Right cardiac atrium (tissue), 5 donors: ENCODE data around the gene DNAAF5. TPM values are rescaled to one million over a fixed set of nuclear protein-coding genes. Genes with fewer than 3 reads are reported as not detected.
A peak's percentile ranks its signal among the peaks of the same experiment; 100 is the strongest.

Experiments used
- ATAC-seq, 2 donors: fragments of 200-7000 bp; cut with Tn5 transposase; one replicate each; pipeline versions ENCODE4 v1.8.0 to v1.9.1; 2020; ENCODE audit warnings: moderate library complexity in 2 of 2, mild to moderate bottlenecking in 1 of 2
- DNase-seq, 3 donors: peaks; one replicate each; pipeline ENCODE4 v3.0.0-alpha.2; 2020
- H3K27ac ChIP-seq: one replicate; pipeline ENCODE4 v1.5.1; 2013; ENCODE audit warnings: mild to moderate bottlenecking, low read length, control low read depth, moderate library complexity
- H3K27me3 ChIP-seq: one replicate; pipeline ENCODE4 v1.6.1; 2013; ENCODE audit not compliant: control insufficient read depth, insufficient read depth
- H3K4me1 ChIP-seq: one replicate; pipeline ENCODE4 v1.6.1; 2013; ENCODE audit warnings: low read length; ENCODE audit not compliant: control insufficient read depth, insufficient read depth
- H3K4me3 ChIP-seq: one replicate; pipeline ENCODE4 v1.5.1; 2013; ENCODE audit warnings: low read length, control low read depth
- H3K9me3 ChIP-seq: one replicate; pipeline ENCODE4 v1.6.1; 2013; ENCODE audit warnings: low read length; ENCODE audit not compliant: control insufficient read depth
- WGBS: extraction: QIAGEN DNeasy Blood & Tissue Kit; methylation state at CpG from one replicate; pipeline ENCODE4 v1.1.7; 2013; 5-methylcytosine and 5-hydroxymethylcytosine counted together
- intact Hi-C, 4 donors: fragments of 100-400 bp; cut with DNase I; formaldehyde crosslinking; loops; one replicate each; pipeline versions ENCODE4 v1.11.0 to v1.14.0; 2022 to 2023
- polyA plus RNA-seq: library from polyadenylated mRNA; stranded (reverse); fragments of 200-250 nt; gene quantifications from one replicate; pipeline ENCODE4 v1.2.3, GENCODE V29; 2013
- total RNA-seq, 4 donors: library from RNA; stranded (reverse); fragmentation: NEBNext Ultra II Directional; extraction: Animal tissue kit (Norgen Biotek cat#: 25700); gene quantifications; one replicate each; pipeline ENCODE4 v1.2.1, GENCODE V29; 2021
- donor health status: healthy with polysubstance abuse.
- donor health status: DM: no; HTN: yes; CAD: no.
- donor health status: DM: no; HTN: no; CAD: no.
- donor health status: DM: no; HTN: yes; CAD: no; lungs with severe emphysema.
- donor health status: DM: yes; HTN: yes; CAD: no.

DNAAF5 gene
- total and polyA plus RNA-seq, 5 donors: 10.2 to 20.7 (median 15.8) TPM

DNA sequence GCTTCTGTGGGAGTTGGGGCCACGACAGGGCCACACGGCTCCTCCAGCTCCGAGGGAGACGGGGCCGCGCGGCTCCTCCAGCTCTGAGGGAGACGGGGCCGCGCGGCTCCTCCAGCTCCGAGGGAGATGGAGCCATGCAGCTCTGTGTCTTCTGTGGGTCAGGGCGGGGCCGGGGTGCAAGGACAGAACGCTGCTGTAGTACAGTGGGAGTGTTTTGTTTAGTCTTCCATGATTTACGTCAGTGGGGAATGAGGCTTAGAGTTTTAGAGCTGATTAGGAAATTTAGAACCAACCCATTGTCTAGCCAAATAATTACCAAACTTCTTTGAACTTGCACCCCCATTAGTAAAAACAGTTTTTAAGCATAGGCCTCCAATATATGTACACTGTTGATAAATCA lies 33.5 kb downstream of the DNAAF5 start:
- Histone ChIP-seq H3K4me3 (no peak overlapping the region), H3K27ac (no peak overlapping the region), H3K4me1 (no peaks in the 10 kb centered on the region), H3K27me3 (no peaks in the 10 kb centered on the region), H3K9me3 (no peaks in the 10 kb centered on the region)
- 95% methylated on average over 16 of the region's 16 CpGs for WGBS
- DNase-seq (peak; percentile 3 to 41 (median 8)), ATAC-seq (no peak)
- intact Hi-C loops: no loop called here

DNA sequence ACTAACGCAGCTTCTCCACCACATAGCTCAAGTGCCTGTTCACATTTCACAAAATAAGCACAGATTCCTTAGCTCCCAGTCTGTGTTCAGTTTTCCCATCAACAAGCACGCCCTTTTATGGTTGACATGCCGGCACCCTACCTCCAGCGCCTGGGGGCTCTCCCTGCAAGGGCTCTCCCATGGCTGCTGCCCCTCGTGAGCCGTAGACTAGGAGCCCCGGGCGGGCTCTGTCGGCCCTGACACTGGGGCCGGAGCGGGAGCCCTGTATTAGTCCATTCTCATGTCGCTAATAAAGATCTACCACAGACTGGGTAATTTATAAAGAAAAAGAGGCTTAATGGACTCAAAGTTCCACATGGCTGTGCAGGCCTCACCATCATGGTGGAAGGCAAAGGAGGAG lies 34.6 kb downstream of the DNAAF5 start:
- H3K27me3 ChIP-seq: no peaks in the 10 kb centered on the region
- no peaks in the 10 kb centered on the region for H3K4me1 ChIP-seq
- H3K4me3 ChIP-seq: no peak overlapping the region
- DNase-seq (peak in 1 of 3 donors; percentile 26), ATAC-seq (no peak)
- intact Hi-C loops: no loop called here
- no peak overlapping the region for H3K27ac ChIP-seq
- no peaks in the 10 kb centered on the region for H3K9me3 ChIP-seq
- WGBS: 93% methylated on average over 12 of the region's 12 CpGs

DNA sequence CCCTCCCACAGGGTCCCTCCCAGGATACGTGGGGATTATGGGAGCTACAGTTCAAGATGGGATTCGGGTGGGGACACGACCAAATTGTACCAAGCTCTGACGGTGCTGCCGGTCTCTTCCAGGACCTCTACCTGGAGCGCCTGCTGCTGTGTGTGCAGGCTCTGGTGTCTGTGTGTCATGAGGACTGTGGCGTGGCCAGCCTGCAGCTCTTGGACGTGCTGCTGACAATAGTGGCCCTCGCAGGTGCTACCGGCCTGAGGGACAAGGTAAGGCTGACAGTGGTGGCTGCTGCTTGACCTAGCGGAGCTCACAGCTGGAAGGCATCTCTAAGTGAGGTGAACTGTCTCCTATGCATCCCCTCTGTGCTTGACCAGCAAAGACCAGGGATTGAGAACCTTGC lies 35.1 kb downstream of the DNAAF5 start:
- DNase-seq (peak in 1 of 3 donors; percentile 24), ATAC-seq (no peak)
- Histone ChIP-seq H3K27me3 (no peaks in the 10 kb centered on the region), H3K4me3 (no peak overlapping the region), H3K4me1 (no peaks in the 10 kb centered on the region), H3K9me3 (no peaks in the 10 kb centered on the region), H3K27ac (no peak overlapping the region)
- intact Hi-C loops: no loop called here
- 95% methylated on average over 11 of the region's 11 CpGs for WGBS

DNA sequence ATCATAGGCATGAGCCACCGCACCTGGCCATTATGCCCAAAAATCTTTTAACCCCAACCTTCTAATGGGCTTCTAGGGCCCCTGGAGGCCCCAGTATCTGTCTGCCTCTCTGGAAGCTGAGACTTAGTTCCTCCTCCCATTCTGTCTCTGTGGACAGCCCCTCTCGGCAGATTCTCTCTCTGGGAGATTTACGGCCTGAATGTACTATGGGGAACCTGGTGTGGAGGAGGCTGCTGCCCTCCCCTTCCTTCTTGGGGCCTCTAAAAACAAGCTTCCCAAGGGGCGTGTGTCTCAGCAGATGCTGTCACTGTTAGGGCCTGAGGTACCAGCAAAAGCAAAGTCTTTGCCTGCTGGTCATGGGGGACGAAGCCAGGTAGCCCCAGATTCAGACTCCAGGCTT lies 36.4 kb downstream of the DNAAF5 start:
- ATAC-seq (no peak), DNase-seq (peak in 1 of 3 donors; percentile 1)
- no peaks in the 10 kb centered on the region for H3K27me3 ChIP-seq
- intact Hi-C loops: no loop called here
- 90% methylated on average over 5 of the region's 5 CpGs for WGBS
- H3K4me3 ChIP-seq: no peak overlapping the region
- H3K4me1 ChIP-seq: no peaks in the 10 kb centered on the region
- H3K27ac ChIP-seq: no peak overlapping the region
- H3K9me3 ChIP-seq: no peaks in the 10 kb centered on the region

DNA sequence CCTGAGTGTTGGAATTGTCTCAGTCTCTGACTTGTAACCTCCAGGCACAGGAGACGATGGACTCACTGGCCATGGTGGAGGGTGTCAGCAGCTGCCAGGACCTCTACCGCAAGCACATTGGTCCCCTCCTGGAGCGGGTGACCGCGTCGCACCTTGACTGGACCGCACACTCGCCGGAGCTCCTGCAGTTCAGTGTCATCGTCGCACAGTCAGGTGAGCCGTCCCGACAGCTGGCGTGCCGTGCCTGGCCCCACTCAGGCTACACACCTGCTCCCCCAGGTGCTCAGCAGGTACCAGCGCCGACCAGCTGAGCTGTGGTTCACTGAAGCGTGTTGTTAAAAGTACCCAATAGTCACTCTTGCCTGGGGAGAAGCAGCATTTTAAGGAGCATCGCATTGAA lies 37.3 kb downstream of the DNAAF5 start:
- WGBS: 98% methylated on average over 19 of the region's 19 CpGs
- Histone ChIP-seq H3K4me1 (no peaks in the 10 kb centered on the region), H3K9me3 (no peaks in the 10 kb centered on the region), H3K27ac (no peak overlapping the region), H3K27me3 (no peaks in the 10 kb centered on the region), H3K4me3 (no peak overlapping the region)
- no peak for ATAC-seq
- DNase-seq: peak in 2 of 3 donors; percentile 27 to 37
- intact Hi-C loops: no loop called here

DNA sequence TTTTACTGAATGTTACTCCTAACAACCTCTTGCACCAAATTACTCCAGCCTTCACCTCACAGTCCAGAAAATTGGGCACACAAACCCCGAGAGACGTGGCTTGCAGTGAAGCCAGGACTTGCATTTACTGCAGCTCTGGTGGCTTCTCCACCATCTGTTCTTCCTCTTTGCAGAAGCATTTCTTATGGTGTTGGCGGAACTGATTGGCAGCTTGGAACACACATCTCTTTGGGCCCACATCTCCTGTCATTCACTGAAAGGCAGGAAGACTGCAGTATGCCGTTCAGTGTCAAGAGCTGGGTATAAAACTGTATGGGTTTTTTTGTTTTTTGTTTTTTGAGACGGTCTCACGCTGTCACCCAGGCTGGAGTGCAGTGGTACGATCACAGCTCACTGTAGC lies 38.9 kb downstream of the DNAAF5 start:
- H3K27me3 ChIP-seq: no peaks in the 10 kb centered on the region
- H3K9me3 ChIP-seq: no peaks in the 10 kb centered on the region
- intact Hi-C loops: no loop called here
- WGBS: 96% methylated on average over 7 of the region's 7 CpGs
- DNase-seq (no peak), ATAC-seq (no peak)
- no peaks in the 10 kb centered on the region for H3K4me1 ChIP-seq
- no peak overlapping the region for H3K27ac ChIP-seq
- H3K4me3 ChIP-seq: no peak overlapping the region

DNA sequence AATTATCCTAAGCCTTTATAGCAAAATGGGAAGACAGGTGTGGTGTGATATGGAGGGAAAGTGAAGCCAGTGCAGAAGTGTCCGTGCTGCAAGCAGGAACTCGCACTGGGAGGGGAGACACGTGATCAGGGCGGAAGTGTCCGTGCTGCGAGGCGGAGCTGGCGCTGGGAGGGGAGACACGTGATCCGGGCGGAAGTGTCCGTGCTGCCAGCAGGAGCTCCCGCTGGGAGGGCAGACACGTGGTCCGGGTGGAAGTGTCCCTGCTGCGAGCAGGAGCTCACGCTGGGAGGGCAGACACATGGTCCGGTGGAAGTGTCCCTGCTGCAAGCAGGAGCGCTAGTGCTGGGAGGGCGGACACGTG lies 41.1 kb downstream of the DNAAF5 start:
- DNase-seq (peak in 1 of 3 donors; percentile 81), ATAC-seq (peak in 1 of 2 donors; percentile 15)
- Histone ChIP-seq H3K9me3 (no peaks in the 10 kb centered on the region), H3K4me3 (no peak overlapping the region), H3K27me3 (no peaks in the 10 kb centered on the region), H3K27ac (no peak overlapping the region), H3K4me1 (peaks cover 6% of the 10 kb centered on the region)
- intact Hi-C loops: no loop called here
- WGBS: 83% methylated on average over 21 of the region's 21 CpGs

DNA sequence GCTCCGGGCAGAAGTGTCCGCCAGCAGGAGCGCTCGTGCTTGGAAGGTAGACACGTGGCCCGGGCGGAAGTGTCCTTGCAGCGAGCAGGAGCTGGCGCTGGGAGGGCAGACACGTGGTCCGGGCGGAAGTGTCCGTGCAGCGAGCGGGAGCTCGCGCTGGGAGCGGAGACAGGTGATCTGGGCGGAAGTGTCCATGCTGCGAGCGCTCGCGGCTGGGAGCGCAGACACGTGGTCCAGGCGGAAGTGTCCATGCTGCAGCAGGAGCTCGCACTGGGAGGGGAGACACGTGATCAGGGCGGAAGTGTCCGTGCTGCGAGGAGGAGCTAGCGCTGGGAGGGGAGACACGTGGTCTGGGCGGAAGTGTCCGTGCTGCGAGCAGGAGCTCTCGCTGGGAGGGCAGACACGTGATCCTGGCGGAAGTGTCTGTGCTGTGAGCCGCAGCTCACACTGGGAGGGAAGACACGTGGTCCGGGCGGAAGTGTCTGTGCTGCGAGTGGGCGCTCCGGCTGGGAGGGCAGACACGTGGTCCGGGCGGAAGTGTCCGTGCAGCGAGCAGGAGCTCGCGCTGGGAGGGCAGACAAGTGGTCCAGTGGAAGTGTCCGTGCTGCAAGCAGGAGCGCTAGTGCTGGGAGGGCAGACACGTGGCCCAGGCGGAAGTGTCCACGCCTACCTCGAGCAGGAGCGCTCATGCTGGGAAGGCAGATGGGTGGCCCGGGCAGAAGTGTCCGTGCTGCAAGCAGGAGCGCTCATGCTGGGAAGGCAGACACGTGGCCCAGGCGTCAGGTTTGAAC lies 41.6 kb downstream of the DNAAF5 start:
- ATAC-seq (peak; percentile 54 to 64), DNase-seq (peak; percentile 56 to 88 (median 83))

DNA sequence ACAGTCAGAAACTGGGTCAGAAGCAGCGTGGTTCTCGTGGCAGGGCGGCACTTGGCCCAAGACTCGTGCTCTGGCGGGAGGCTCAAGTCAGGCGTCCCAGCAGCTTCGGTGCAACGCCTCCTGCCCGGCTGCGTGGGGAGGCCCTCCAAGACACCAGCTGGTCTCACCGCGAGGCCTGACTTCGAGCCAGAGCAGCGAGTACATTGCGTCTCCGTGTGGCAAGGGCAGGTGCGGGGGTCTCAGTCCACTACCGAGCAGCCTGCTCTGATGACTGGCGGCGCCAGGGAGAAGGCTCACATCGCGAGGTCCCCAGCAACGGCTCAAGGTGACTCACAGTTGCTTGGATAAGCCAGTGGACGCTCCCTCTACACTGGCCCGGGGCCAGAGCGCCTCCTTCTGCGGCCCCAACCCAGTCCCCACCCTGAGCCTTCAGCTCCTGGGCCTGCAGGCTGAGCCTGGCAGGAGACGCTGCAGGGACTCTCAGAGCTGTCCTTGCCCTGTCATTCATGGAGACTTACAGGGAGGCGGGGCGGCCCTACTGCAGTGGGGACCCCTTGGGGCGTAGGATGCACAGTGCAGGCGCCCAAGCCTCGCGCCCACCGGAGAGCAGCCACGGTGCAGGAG lies 42.5 kb downstream of the DNAAF5 start:
- 63% methylated on average over 36 of the region's 36 CpGs for WGBS
- peak overlapping the region; percentile 9 for H3K27ac ChIP-seq
- H3K9me3 ChIP-seq: no peaks in the 10 kb centered on the region
- H3K4me1 ChIP-seq: peaks cover 6% of the 10 kb centered on the region
- no peak overlapping the region for H3K4me3 ChIP-seq
- no peaks in the 10 kb centered on the region for H3K27me3 ChIP-seq
- DNase-seq (peak; percentile 74 to 89 (median 88)), ATAC-seq (peak; percentile 12 to 31)
- intact Hi-C loops: no loop called here

More for the DNA sequence above, 41.6 kb downstream of the DNAAF5 start:
- Histone ChIP-seq H3K9me3 (no peaks in the 10 kb centered on the region), H3K27ac (no peak overlapping the region), H3K4me3 (no peak overlapping the region), H3K27me3 (no peaks in the 10 kb centered on the region), H3K4me1 (peaks cover 6% of the 10 kb centered on the region)
- 88% methylated on average over 65 of the region's 65 CpGs for WGBS
- intact Hi-C loops: no loop called here

DNA sequence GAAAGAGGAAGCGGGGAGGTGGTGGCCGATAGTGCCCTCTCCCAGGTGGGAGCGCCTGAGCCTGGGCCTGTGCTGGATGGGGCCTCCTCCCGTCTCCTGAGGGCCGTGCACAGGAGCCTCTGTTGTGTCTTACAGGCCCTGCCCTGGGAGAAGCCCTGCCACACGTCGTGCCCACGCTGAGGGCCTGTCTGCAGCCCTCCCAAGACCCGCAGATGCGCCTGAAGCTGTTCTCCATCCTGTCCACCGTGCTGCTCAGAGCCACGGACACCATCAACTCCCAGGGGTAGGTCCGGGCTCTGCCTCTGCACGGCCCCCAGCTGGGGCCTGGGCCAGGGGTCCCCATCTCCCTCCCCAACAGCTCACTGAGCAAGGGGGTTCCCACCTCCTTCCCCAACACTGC lies 43.8 kb downstream of the DNAAF5 start:
- Histone ChIP-seq H3K27ac (no peak overlapping the region), H3K9me3 (no peaks in the 10 kb centered on the region), H3K4me1 (peaks cover 6% of the 10 kb centered on the region), H3K4me3 (no peak overlapping the region), H3K27me3 (no peaks in the 10 kb centered on the region)
- peak in 2 of 3 donors; percentile 44 to 57 for DNase-seq
- ATAC-seq: no peak
- 92% methylated on average over 14 of the region's 14 CpGs for WGBS
- intact Hi-C loops: loop anchor here in 1 of 4 donors (5.0 kb wide), 1 partner anchor 448 kb away; no protein-coding TSS in a partner anchor

DNA sequence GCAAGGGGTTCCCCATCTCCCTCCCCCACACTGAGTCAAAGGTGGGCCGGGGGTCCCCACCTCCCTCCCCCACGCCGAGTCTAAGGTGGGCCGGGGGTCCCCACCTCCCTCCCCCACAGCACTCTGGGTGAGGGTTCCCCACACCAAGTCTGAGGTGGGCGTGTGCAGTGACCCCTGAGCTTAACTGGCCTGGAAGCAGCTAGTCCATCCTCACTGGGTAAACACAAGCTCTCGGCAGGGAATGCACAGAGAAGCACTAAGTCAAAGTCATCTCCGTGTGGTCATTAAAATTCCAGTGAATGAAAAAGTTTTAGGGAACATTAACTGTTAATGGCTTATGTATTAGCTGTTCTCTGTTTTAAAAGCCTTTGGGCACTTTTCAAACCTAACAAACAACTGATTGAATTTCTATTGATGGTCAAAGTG lies 44.3 kb downstream of the DNAAF5 start:
- no peaks in the 10 kb centered on the region for H3K27me3 ChIP-seq
- H3K4me1 ChIP-seq: peaks cover 6% of the 10 kb centered on the region
- WGBS: 55% methylated on average over 7 of the region's 7 CpGs
- ATAC-seq (no peak), DNase-seq (peak in 1 of 3 donors; percentile 25)
- intact Hi-C loops: loop anchor here in 1 of 4 donors (5.0 kb wide), 1 partner anchor 448 kb away; no protein-coding TSS in a partner anchor
- H3K27ac ChIP-seq: no peak overlapping the region
- no peaks in the 10 kb centered on the region for H3K9me3 ChIP-seq
- H3K4me3 ChIP-seq: no peak overlapping the region
